ENCODE data around the gene ATP6V0E1.

The ATP6V0E1 gene

GRCh38 chr5:172983542-172984243, at the start of gene ATP6V0E1:
Gene ATP6V0E1 (plus strand): TSS chr5:172983771. CDS start chr5:172983861, 90 bp downstream.
- DNase-seq (ENCODE audit: low read depth, low spot score): peak; percentile 97

GRCh38 chr5:172935096-172935495, 48.5 kb upstream of the ATP6V0E1 start:
- no peak for DNase-seq (ENCODE audit: low read depth, low spot score)

GRCh38 chr5:172936401-172936800, 47.2 kb upstream of the ATP6V0E1 start:
- DNase-seq (ENCODE audit: low read depth, low spot score): no peak

GRCh38 chr5:172939071-172939470, 44.5 kb upstream of the ATP6V0E1 start:
- peak; percentile 75 for DNase-seq (ENCODE audit: low read depth, low spot score)

- DNase-seq (ENCODE audit: low read depth, low spot score): no peak
Observed at GRCh38 chr5:172939611-172940267, 43.8 kb upstream of the ATP6V0E1 start.

- DNase-seq (ENCODE audit: low read depth, low spot score): no peak
Observed at GRCh38 chr5:172940268-172941066, 43.1 kb upstream of the ATP6V0E1 start.

- no peak for DNase-seq (ENCODE audit: low read depth, low spot score)
Observed at GRCh38 chr5:172941067-172941516, 42.5 kb upstream of the ATP6V0E1 start.

GRCh38 chr5:172942556-172942955, 41.0 kb upstream of the ATP6V0E1 start:
- DNase-seq (ENCODE audit: low read depth, low spot score): no peak

- peak; percentile 72 for DNase-seq (ENCODE audit: low read depth, low spot score)
Observed at GRCh38 chr5:172943283-172943841, 40.2 kb upstream of the ATP6V0E1 start.

- no peak for DNase-seq (ENCODE audit: low read depth, low spot score)
Observed at GRCh38 chr5:172943906-172944305, 39.7 kb upstream of the ATP6V0E1 start.

GRCh38 chr5:172944741-172945140, 38.8 kb upstream of the ATP6V0E1 start:
- no peak for DNase-seq (ENCODE audit: low read depth, low spot score)

- DNase-seq (ENCODE audit: low read depth, low spot score): no peak
Observed at GRCh38 chr5:172945151-172945550, 38.4 kb upstream of the ATP6V0E1 start.

GRCh38 chr5:172946146-172946545, 37.4 kb upstream of the ATP6V0E1 start:
- DNase-seq (ENCODE audit: low read depth, low spot score): no peak

GRCh38 chr5:172949426-172949825, 34.1 kb upstream of the ATP6V0E1 start:
- no peak for DNase-seq (ENCODE audit: low read depth, low spot score)

GRCh38 chr5:172950176-172950965, 33.2 kb upstream of the ATP6V0E1 start:
- no peak for DNase-seq (ENCODE audit: low read depth, low spot score)

- no peak for DNase-seq (ENCODE audit: low read depth, low spot score)
Observed at GRCh38 chr5:172951371-172952033, 32.1 kb upstream of the ATP6V0E1 start.

GRCh38 chr5:172952034-172952511, 31.5 kb upstream of the ATP6V0E1 start:
- no peak for DNase-seq (ENCODE audit: low read depth, low spot score)

- no peak for DNase-seq (ENCODE audit: low read depth, low spot score)
Observed at GRCh38 chr5:172953776-172954675, 29.5 kb upstream of the ATP6V0E1 start.

- DNase-seq (ENCODE audit: low read depth, low spot score): no peak
Observed at GRCh38 chr5:172954751-172955159, 28.8 kb upstream of the ATP6V0E1 start.

All from ELF-1 (cell line).